Central memory CD8-positive, alpha-beta T cell (primary cell): ENCODE data around the gene FBXO24.
A peak's percentile ranks its signal among the peaks of the same experiment; 100 is the strongest.
"Not testable (repeated sequence)": the region's sequence is repeated elsewhere in the genome, so short reads cannot be mapped to it uniquely, and the experiment has no call there.

Experiments used
- ATAC-seq: fragments of 150-1000 bp; cut with Tn5 transposase; replicated peaks from 2 replicates; pipeline ENCODE4 v1.10.0; 2022; ENCODE audit warnings: mild to moderate bottlenecking, moderate FRiP score, moderate number of reproducible peaks; ENCODE audit not compliant: poor library complexity, severe bottlenecking; ENCODE audit errors: extremely low read depth
- DNase-seq, 2 donors: peaks; one replicate each; pipeline ENCODE4 v3.0.0; 2021; ENCODE audit warnings: low spot score in 2 of 2
- H3K27ac Mint-ChIP-seq: one replicate; pipeline ENCODE4 v1.8.0; 2022; ENCODE audit warnings: low read depth, mild to moderate bottlenecking, moderate library complexity, mixed read lengths
- H3K27me3 Mint-ChIP-seq: one replicate; pipeline ENCODE4 v1.8.0; 2022; ENCODE audit warnings: mixed read lengths
- H3K36me3 Mint-ChIP-seq: one replicate; pipeline ENCODE4 v1.8.0; 2022; ENCODE audit warnings: mild to moderate bottlenecking, moderate library complexity, mixed read lengths; ENCODE audit not compliant: insufficient read depth
- H3K4me1 Mint-ChIP-seq: one replicate; pipeline ENCODE4 v1.8.0; 2022; ENCODE audit warnings: mixed read lengths
- H3K4me3 Mint-ChIP-seq: one replicate; pipeline ENCODE4 v1.8.0; 2022; ENCODE audit warnings: mild to moderate bottlenecking, moderate library complexity, mixed read lengths
- H3K9me3 Mint-ChIP-seq: one replicate; pipeline ENCODE4 v1.8.0; 2022; ENCODE audit warnings: mixed read lengths

The FBXO24 gene

GRCh38 chr7:100546129-100546925 lies 39.8 kb upstream of the FBXO24 start:
- H3K27me3 Mint-ChIP-seq, result no peaks in the 10 kb centered on the region
- peak overlapping the region; percentile 94 for H3K4me3 Mint-ChIP-seq
- DNase-seq (peak in 1 of 2 donors; percentile 38), ATAC-seq (peak; percentile 84)
- no peaks in the 10 kb centered on the region for H3K9me3 Mint-ChIP-seq
- peaks cover 88% of the 10 kb centered on the region for H3K4me1 Mint-ChIP-seq
- H3K36me3 Mint-ChIP-seq, result peaks cover 23% of the 10 kb centered on the region
- H3K27ac Mint-ChIP-seq, result peak overlapping the region; percentile 93

GRCh38 chr7:100546926-100547800 lies 39.0 kb upstream of the FBXO24 start:
- DNase-seq (no peak), ATAC-seq (no peak)
- Mint-ChIP-seq H3K36me3 (peaks cover 23% of the 10 kb centered on the region), H3K27me3 (no peaks in the 10 kb centered on the region), H3K27ac (peak overlapping the region; percentile 93), H3K4me3 (peak overlapping the region; percentile 94), H3K4me1 (peaks cover 81% of the 10 kb centered on the region), H3K9me3 (no peaks in the 10 kb centered on the region)

- Mint-ChIP-seq H3K4me3 (peak overlapping the region; percentile 94), H3K36me3 (peaks cover 26% of the 10 kb centered on the region), H3K27me3 (no peaks in the 10 kb centered on the region), H3K4me1 (peaks cover 79% of the 10 kb centered on the region), H3K9me3 (no peaks in the 10 kb centered on the region), H3K27ac (peak overlapping the region; percentile 93)
- no peak for DNase-seq
- ATAC-seq, result no peak
These were observed 38.3 kb upstream of the FBXO24 start for GRCh38 chr7:100547872-100548271.

GRCh38 chr7:100548446-100548845 lies 37.7 kb upstream of the FBXO24 start:
- H3K4me3 Mint-ChIP-seq, result peak overlapping the region; percentile 43
- peaks cover 31% of the 10 kb centered on the region for H3K36me3 Mint-ChIP-seq
- peaks cover 73% of the 10 kb centered on the region for H3K4me1 Mint-ChIP-seq
- ATAC-seq, DNase-seq, H3K9me3 Mint-ChIP-seq, H3K27me3 Mint-ChIP-seq: not testable (repeated sequence)
- peak overlapping the region; percentile 93 for H3K27ac Mint-ChIP-seq

GRCh38 chr7:100552532-100552931 lies 33.6 kb upstream of the FBXO24 start:
- H3K4me3 Mint-ChIP-seq, result no peak overlapping the region
- no peaks in the 10 kb centered on the region for H3K9me3 Mint-ChIP-seq
- no peak overlapping the region for H3K27ac Mint-ChIP-seq
- no peaks in the 10 kb centered on the region for H3K27me3 Mint-ChIP-seq
- no peak for ATAC-seq
- no peak for DNase-seq
- peaks cover 32% of the 10 kb centered on the region for H3K4me1 Mint-ChIP-seq
- peaks cover 49% of the 10 kb centered on the region for H3K36me3 Mint-ChIP-seq

- ATAC-seq (no peak), DNase-seq (no peak)
- Mint-ChIP-seq H3K27ac (no peak overlapping the region), H3K4me3 (no peak overlapping the region), H3K9me3 (no peaks in the 10 kb centered on the region), H3K4me1 (peaks cover 27% of the 10 kb centered on the region), H3K27me3 (no peaks in the 10 kb centered on the region), H3K36me3 (peaks cover 49% of the 10 kb centered on the region)
These were observed 33.1 kb upstream of the FBXO24 start for GRCh38 chr7:100553032-100553431.

- H3K27ac Mint-ChIP-seq, result peak overlapping the region; percentile 39
- H3K4me1 Mint-ChIP-seq, result peaks cover 17% of the 10 kb centered on the region
- no peaks in the 10 kb centered on the region for H3K27me3 Mint-ChIP-seq
- peaks cover 40% of the 10 kb centered on the region for H3K36me3 Mint-ChIP-seq
- DNase-seq (no peak), ATAC-seq (no peak)
- no peak overlapping the region for H3K4me3 Mint-ChIP-seq
- no peaks in the 10 kb centered on the region for H3K9me3 Mint-ChIP-seq
These were observed 30.4 kb upstream of the FBXO24 start for GRCh38 chr7:100555701-100556100.

- no peaks in the 10 kb centered on the region for H3K9me3 Mint-ChIP-seq
- no peak overlapping the region for H3K27ac Mint-ChIP-seq
- no peaks in the 10 kb centered on the region for H3K27me3 Mint-ChIP-seq
- peaks cover 16% of the 10 kb centered on the region for H3K4me1 Mint-ChIP-seq
- ATAC-seq (no peak), DNase-seq (no peak)
- H3K4me3 Mint-ChIP-seq, result no peak overlapping the region
- H3K36me3 Mint-ChIP-seq, result peaks cover 39% of the 10 kb centered on the region
These were observed 29.6 kb upstream of the FBXO24 start for GRCh38 chr7:100556541-100556940.

GRCh38 chr7:100559127-100559526 lies 27.0 kb upstream of the FBXO24 start:
- no peaks in the 10 kb centered on the region for H3K9me3 Mint-ChIP-seq
- H3K4me1 Mint-ChIP-seq, result peaks cover 17% of the 10 kb centered on the region
- no peaks in the 10 kb centered on the region for H3K27me3 Mint-ChIP-seq
- no peak overlapping the region for H3K27ac Mint-ChIP-seq
- H3K4me3 Mint-ChIP-seq, result no peak overlapping the region
- DNase-seq (no peak), ATAC-seq (no peak)
- H3K36me3 Mint-ChIP-seq, result peaks cover 39% of the 10 kb centered on the region

- no peak for DNase-seq
- Mint-ChIP-seq H3K4me1 (peaks cover 27% of the 10 kb centered on the region), H3K27me3 (no peaks in the 10 kb centered on the region), H3K36me3 (peaks cover 31% of the 10 kb centered on the region), H3K27ac (no peak overlapping the region), H3K4me3 (no peak overlapping the region), H3K9me3 (no peaks in the 10 kb centered on the region)
- ATAC-seq, result no peak
These were observed 24.5 kb upstream of the FBXO24 start for GRCh38 chr7:100561491-100562194.

- ATAC-seq, result no peak
- Mint-ChIP-seq H3K9me3 (no peaks in the 10 kb centered on the region), H3K27ac (no peak overlapping the region), H3K4me1 (peaks cover 31% of the 10 kb centered on the region), H3K4me3 (no peak overlapping the region), H3K27me3 (no peaks in the 10 kb centered on the region), H3K36me3 (peaks cover 25% of the 10 kb centered on the region)
- no peak for DNase-seq
These were observed 23.7 kb upstream of the FBXO24 start for GRCh38 chr7:100562195-100563099.
